Liver (tissue), 9 donors: Measurements from ENCODE around the gene MLF2. TPM values are rescaled to one million over a fixed set of nuclear protein-coding genes. Genes with fewer than 3 reads are reported as not detected.

Experiments used
- DNase-seq: peaks from one replicate; pipeline ENCODE4 v3.0.0-alpha.2; 2017; ENCODE audit warnings: low spot score
- H3K27ac ChIP-seq, 2 donors: one replicate each; pipeline ENCODE4 v1.7.0; 2013; ENCODE audit warnings: inconsistent platforms in 2 of 2, low read length in 2 of 2, control low read depth in 1 of 2, low read depth in 1 of 2, mild to moderate bottlenecking in 1 of 2
- H3K27me3 ChIP-seq, 4 donors: one replicate each; pipeline versions ENCODE4 v1.6.1 to v1.7.0; 2013; ENCODE audit warnings: low read length in 3 of 4, inconsistent platforms in 1 of 4, mild to moderate bottlenecking in 1 of 4, moderate library complexity in 1 of 4; ENCODE audit not compliant: control insufficient read depth in 4 of 4, insufficient read depth in 4 of 4
- H3K36me3 ChIP-seq, 4 donors: one replicate each; pipeline versions ENCODE4 v1.6.1 to v1.7.0; 2013; ENCODE audit warnings: low read length in 3 of 4, mild to moderate bottlenecking in 3 of 4, low read depth in 1 of 4, moderate library complexity in 1 of 4; ENCODE audit not compliant: control insufficient read depth in 4 of 4, insufficient read depth in 3 of 4
- H3K4me1 ChIP-seq, 4 donors: one replicate each; pipeline versions ENCODE4 v1.6.1 to v1.7.0; 2013; ENCODE audit warnings: low read length in 3 of 4, mild to moderate bottlenecking in 3 of 4, moderate library complexity in 1 of 4; ENCODE audit not compliant: control insufficient read depth in 4 of 4, insufficient read depth in 4 of 4
- H3K4me3 ChIP-seq, 3 donors: one replicate each; pipeline versions ENCODE4 v1.6.1 to v1.7.0; 2013; ENCODE audit warnings: low read length in 3 of 3, control low read depth in 1 of 3, low read depth in 1 of 3, mild to moderate bottlenecking in 1 of 3
- H3K9ac ChIP-seq, 2 donors: one replicate each; pipeline ENCODE4 v1.7.0; 2013; ENCODE audit warnings: low read length in 2 of 2, mild to moderate bottlenecking in 2 of 2, moderate library complexity in 2 of 2, control low read depth in 1 of 2, low read depth in 1 of 2
- H3K9me3 ChIP-seq, 4 donors: one replicate each; pipeline versions ENCODE4 v1.6.1 to v1.7.0; 2013; ENCODE audit warnings: low read length in 3 of 4; ENCODE audit not compliant: control insufficient read depth in 4 of 4
- CTCF ChIP-seq: fragments of 150-350 bp; IDR thresholded peaks from 2 replicates; pipeline ENCODE4 v1.5.1; 2017; ENCODE audit warnings: improper control_type of control experiment, low read depth, low read length; ENCODE audit not compliant: missing input control
- GABPA ChIP-seq, 2 donors: IDR thresholded peaks in 1 of 2; conservative IDR thresholded peaks in 1 of 2; 2 replicates each; pipeline ENCODE4 v1.6.1; 2016; ENCODE audit warnings: antibody characterized with exemption in 2 of 2, mild to moderate bottlenecking in 1 of 2, moderate library complexity in 1 of 2
- MAX ChIP-seq: IDR thresholded peaks from 2 replicates; pipeline ENCODE4 v1.6.1; 2016; ENCODE audit warnings: antibody characterized with exemption
- ZBTB33 ChIP-seq: IDR thresholded peaks from 2 replicates; pipeline ENCODE4 v1.6.1; 2016; ENCODE audit warnings: antibody characterized with exemption
- WGBS: extraction: QIAGEN DNeasy Blood & Tissue Kit; methylation state at CpG from one replicate; pipeline ENCODE4 v1.1.7; 2013; 5-methylcytosine and 5-hydroxymethylcytosine counted together
- polyA plus RNA-seq, 2 donors: library from polyadenylated mRNA; stranded (reverse) in 1 of 2; unstranded in 1 of 2; fragments of 200-250 nt in 1 of 2; fragments of >200 nt in 1 of 2; fragmentation: Nextera tagmentation in 1 of 2; extraction: Ambion mirVana in 1 of 2; gene quantifications; one replicate each; pipeline versions ENCODE4 v1.2.1 to v1.2.3, GENCODE V29; 2013 to 2015
- total RNA-seq, 2 donors: library from RNA; depleted of rRNA; stranded (reverse); fragments of >200 nt; gene quantifications; one replicate each; pipeline ENCODE4 v1.2.3, GENCODE V29; 2014
- TF ChIP-seq, protein P1 (sequence below): IDR thresholded peaks from 2 replicates; pipeline ENCODE4 v1.6.1; 2016; ENCODE audit warnings: antibody characterized with exemption, mild to moderate bottlenecking
- donor health status: healthy.
- donor health status: healthy.
- donor health status: healthy.
- donor health status: healthy.
- donor health status: healthy.

The MLF2 gene
- total and polyA plus RNA-seq, 4 donors, result 59.6 to 235 (median 163) TPM

- Histone ChIP-seq H3K9ac (peak overlapping the region in 1 of 2 donors; percentile 77), H3K27ac (peak overlapping the region; percentile 99)
- WGBS, result 96% methylated on average over 2 of the region's 2 CpGs
Measured at GRCh38 chr12:6754411-6754810, 1.5 kb upstream of the MLF2 start.

More at GRCh38 chr12:6754411-6754810, 1.5 kb upstream of the MLF2 start:
- TF ChIP-seq ZBTB33, result no peak
- no peak for TF ChIP-seq MAX
- TF ChIP-seq, protein P1, sequence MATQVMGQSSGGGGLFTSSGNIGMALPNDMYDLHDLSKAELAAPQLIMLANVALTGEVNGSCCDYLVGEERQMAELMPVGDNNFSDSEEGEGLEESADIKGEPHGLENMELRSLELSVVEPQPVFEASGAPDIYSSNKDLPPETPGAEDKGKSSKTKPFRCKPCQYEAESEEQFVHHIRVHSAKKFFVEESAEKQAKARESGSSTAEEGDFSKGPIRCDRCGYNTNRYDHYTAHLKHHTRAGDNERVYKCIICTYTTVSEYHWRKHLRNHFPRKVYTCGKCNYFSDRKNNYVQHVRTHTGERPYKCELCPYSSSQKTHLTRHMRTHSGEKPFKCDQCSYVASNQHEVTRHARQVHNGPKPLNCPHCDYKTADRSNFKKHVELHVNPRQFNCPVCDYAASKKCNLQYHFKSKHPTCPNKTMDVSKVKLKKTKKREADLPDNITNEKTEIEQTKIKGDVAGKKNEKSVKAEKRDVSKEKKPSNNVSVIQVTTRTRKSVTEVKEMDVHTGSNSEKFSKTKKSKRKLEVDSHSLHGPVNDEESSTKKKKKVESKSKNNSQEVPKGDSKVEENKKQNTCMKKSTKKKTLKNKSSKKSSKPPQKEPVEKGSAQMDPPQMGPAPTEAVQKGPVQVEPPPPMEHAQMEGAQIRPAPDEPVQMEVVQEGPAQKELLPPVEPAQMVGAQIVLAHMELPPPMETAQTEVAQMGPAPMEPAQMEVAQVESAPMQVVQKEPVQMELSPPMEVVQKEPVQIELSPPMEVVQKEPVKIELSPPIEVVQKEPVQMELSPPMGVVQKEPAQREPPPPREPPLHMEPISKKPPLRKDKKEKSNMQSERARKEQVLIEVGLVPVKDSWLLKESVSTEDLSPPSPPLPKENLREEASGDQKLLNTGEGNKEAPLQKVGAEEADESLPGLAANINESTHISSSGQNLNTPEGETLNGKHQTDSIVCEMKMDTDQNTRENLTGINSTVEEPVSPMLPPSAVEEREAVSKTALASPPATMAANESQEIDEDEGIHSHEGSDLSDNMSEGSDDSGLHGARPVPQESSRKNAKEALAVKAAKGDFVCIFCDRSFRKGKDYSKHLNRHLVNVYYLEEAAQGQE, result no peak
- TF ChIP-seq CTCF, result no peak
- TF ChIP-seq GABPA (IDR thresholded peaks at IDR 0.05 in 1 of 2, conservative IDR thresholded peaks at IDR 0.05 in 1 of 2), result no peak
- no peak overlapping the region for H3K4me3 ChIP-seq
- H3K36me3 ChIP-seq, result peaks cover 8 to 15% (median 13%) of the 10 kb centered on the region in 4 donors
- DNase-seq, result no peak
- peaks cover 0 to 27% (median 20%) of the 10 kb centered on the region in 4 donors for H3K4me1 ChIP-seq
- no peaks in the 10 kb centered on the region for H3K27me3 ChIP-seq
- no peaks in the 10 kb centered on the region for H3K9me3 ChIP-seq
